ENCODE measurements around the gene AGBL5. TPM values are rescaled to one million over a fixed set of nuclear protein-coding genes. Genes with fewer than 3 reads are reported as not detected.

AGBL5 gene
- total RNA-seq, 2 experiments from 2014 or later: 37.4 to 42.0 TPM

DNA sequence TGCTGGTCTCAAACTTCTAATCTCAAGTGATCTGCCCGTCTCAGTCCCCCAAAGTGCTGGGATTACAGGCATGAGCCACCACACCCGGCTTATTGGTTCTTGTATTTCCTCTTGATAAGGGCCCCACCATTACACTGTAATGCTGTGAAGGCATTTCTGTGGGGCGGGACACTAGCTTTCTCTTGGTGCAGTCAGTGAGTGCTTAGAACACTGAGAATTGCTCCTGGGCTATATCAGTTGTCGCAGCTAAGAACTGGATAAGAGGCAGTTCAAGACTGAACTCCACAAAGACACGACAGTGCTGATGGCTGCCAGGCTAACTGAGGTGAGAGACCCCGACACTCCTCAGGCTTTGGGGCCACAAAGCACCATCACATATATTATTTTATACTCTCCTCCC is 37.2 kb downstream of the AGBL5 start:
- Histone ChIP-seq H3K9me3 (ENCODE audit: low read length) (no peaks in the 10 kb centered on the region), H4K20me1 (ENCODE audit: insufficient read depth, low read length) (no peaks in the 10 kb centered on the region), H3K9me2 (ENCODE audit: insufficient read depth, low read length) (no peaks in the 10 kb centered on the region), H3K4me3 (ENCODE audit: low read depth, low read length, poor library complexity, severe bottlenecking) (peak overlapping the region; percentile 73), H3K36me3 (ENCODE audit: insufficient read depth, low read length) (no peaks in the 10 kb centered on the region), H3K79me2 (ENCODE audit: insufficient read depth, low read depth, low read length) (no peaks in the 10 kb centered on the region), H3K27ac (ENCODE audit: low read depth, low read length, poor library complexity, severe bottlenecking) (no peak overlapping the region), H3K4me2 (ENCODE audit: low read length) (peak overlapping the region; percentile 99), H3K4me1 (ENCODE audit: insufficient read depth, low read length, poor library complexity, severe bottlenecking) (peaks cover 35% of the 10 kb centered on the region), H2AFZ (ENCODE audit: low read length) (no peak overlapping the region)
- DNase-seq (ENCODE audit: low spot score): no peak
- TF ChIP-seq, protein P1, sequence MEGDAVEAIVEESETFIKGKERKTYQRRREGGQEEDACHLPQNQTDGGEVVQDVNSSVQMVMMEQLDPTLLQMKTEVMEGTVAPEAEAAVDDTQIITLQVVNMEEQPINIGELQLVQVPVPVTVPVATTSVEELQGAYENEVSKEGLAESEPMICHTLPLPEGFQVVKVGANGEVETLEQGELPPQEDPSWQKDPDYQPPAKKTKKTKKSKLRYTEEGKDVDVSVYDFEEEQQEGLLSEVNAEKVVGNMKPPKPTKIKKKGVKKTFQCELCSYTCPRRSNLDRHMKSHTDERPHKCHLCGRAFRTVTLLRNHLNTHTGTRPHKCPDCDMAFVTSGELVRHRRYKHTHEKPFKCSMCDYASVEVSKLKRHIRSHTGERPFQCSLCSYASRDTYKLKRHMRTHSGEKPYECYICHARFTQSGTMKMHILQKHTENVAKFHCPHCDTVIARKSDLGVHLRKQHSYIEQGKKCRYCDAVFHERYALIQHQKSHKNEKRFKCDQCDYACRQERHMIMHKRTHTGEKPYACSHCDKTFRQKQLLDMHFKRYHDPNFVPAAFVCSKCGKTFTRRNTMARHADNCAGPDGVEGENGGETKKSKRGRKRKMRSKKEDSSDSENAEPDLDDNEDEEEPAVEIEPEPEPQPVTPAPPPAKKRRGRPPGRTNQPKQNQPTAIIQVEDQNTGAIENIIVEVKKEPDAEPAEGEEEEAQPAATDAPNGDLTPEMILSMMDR (conservative IDR thresholded peaks at IDR 0.05; ENCODE audit: low read length): no peak
- no peak for TF ChIP-seq EZH2phosphoT487 (IDR thresholded peaks at IDR 0.05; ENCODE audit: borderline replicate concordance, low read depth, low read length)
- ChIA-PET POLR2A (interaction anchor here (0.6 to 1.5 kb wide), 3 partner anchors 184 to 340 kb away, joined by 3 to 5 read pairs (median 4); no protein-coding TSS in a partner anchor), CTCF (ENCODE audit: unreplicated experiment) (interaction anchor here (0.6 to 0.8 kb wide), 2 partner anchors 213 to 214 kb away, joined by 3 read pairs; no protein-coding TSS in a partner anchor)
- intact Hi-C loops (cut with micrococcal nuclease; ENCODE audit: unreplicated experiment): no loop called here
- BruUV-seq (replicated peaks): no TSS peak

DNA sequence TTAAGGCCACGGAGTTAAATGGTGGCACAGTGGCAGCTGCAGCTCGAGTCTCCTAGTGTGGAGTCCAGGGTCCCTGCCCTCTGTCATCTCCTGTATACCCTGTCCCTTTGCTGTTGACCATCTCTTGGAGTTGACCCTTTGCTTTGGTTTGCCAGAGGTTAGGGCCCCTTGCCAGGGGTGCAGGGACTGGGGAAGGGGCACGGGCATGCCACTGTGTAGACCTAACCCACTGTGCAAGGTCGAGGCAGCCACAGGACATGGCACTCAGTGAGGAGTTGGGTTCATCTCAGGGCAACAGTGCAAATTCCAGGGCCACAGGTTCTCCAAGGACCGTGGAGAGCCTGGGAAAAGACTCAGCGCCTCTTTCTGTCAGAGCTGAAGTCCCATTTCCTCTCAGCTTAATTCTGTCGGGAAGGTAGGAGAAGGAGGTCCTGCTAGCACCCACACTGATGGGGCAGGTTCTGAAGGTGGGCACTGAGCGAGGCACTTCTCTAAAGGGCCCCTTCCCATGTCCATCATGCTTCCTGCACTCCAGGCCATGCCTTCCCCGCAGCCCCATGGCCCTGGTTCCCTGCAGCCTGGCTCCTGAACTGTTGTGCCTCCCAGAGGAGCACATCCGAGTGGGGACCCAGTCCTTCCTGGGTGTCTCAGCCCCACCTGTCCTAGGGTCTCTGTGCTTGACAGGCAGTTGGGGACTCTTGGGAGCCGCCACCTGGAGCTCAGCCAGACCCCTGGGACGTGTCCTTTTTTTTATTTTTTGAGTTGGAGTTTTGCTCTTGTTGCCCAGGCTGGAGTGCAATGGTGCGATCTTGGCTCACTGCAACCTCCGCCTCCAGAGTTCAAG is 37.9 kb downstream of the AGBL5 start:
- H3K4me1 ChIP-seq (ENCODE audit: insufficient read depth, low read length, poor library complexity, severe bottlenecking): peaks cover 35% of the 10 kb centered on the region
- no peak for DNase-seq (ENCODE audit: low spot score)
- no peaks in the 10 kb centered on the region for H3K9me3 ChIP-seq (ENCODE audit: low read length)
- ChIA-PET CTCF (ENCODE audit: unreplicated experiment) (interaction anchor here (0.6 to 0.8 kb wide), 2 partner anchors 212 to 214 kb away, joined by 3 read pairs; no protein-coding TSS in a partner anchor), POLR2A (no interaction called here)
- H3K4me3 ChIP-seq (ENCODE audit: low read depth, low read length, poor library complexity, severe bottlenecking): peak overlapping the region; percentile 73
- intact Hi-C loops (cut with micrococcal nuclease; ENCODE audit: unreplicated experiment): no loop called here
- no peaks in the 10 kb centered on the region for H4K20me1 ChIP-seq (ENCODE audit: insufficient read depth, low read length)
- H3K4me2 ChIP-seq (ENCODE audit: low read length): peak overlapping the region; percentile 99
- no TSS peak for BruUV-seq (replicated peaks)
- TF ChIP-seq, protein P1 (conservative IDR thresholded peaks at IDR 0.05; ENCODE audit: low read length): no peak
- H2AFZ ChIP-seq (ENCODE audit: low read length): no peak overlapping the region
- H3K79me2 ChIP-seq (ENCODE audit: insufficient read depth, low read depth, low read length): no peaks in the 10 kb centered on the region
- no peaks in the 10 kb centered on the region for H3K9me2 ChIP-seq (ENCODE audit: insufficient read depth, low read length)
- no peaks in the 10 kb centered on the region for H3K36me3 ChIP-seq (ENCODE audit: insufficient read depth, low read length)
- H3K27ac ChIP-seq (ENCODE audit: low read depth, low read length, poor library complexity, severe bottlenecking): no peak overlapping the region

Data from OCI-LY7 (cell line).